MM.1S (cell line): ENCODE measurements around the gene SLC24A4.

Experiments used
- CTCF ChIP-seq: fragments of 300-600 bp; sonication (generic); IDR thresholded peaks from 2 replicates; pipeline ENCODE4 v1.5.1; 2016; ENCODE audit warnings: antibody characterized with exemption, low read length, mixed read lengths
- EZH2phosphoT487 ChIP-seq: fragments of 300-600 bp; sonication (generic); IDR thresholded peaks from 2 replicates; pipeline ENCODE4 v1.6.1; 2018; ENCODE audit warnings: antibody characterized with exemption, low read length

GRCh38 chr14:92414690-92415445 is 91.9 kb downstream of the SLC24A4 start:
- TF ChIP-seq CTCF: no peak
- no peak for TF ChIP-seq EZH2phosphoT487
